ENCODE results near the gene ODF2L.

- TF ChIP-seq ZNF416 (tag by site-specific recombination; IDR thresholded peaks at IDR 0.05) (no peak), CTCF (tag by site-specific recombination; IDR thresholded peaks at IDR 0.05) (no peak), SP3 (tag by site-specific recombination; IDR thresholded peaks at IDR 0.05) (no peak), TCF7L2 (IDR thresholded peaks at IDR 0.05; ENCODE audit: borderline replicate concordance, low read depth, low read length) (no peak), ZNF544 (tag by site-specific recombination; IDR thresholded peaks at IDR 0.05) (no peak), PRDM1 (tag by site-specific recombination; IDR thresholded peaks at IDR 0.05) (no peak), ZNF518A (tag by site-specific recombination; conservative IDR thresholded peaks at IDR 0.05; ENCODE audit: low read depth) (no peak), ZBTB48 (tag by site-specific recombination; IDR thresholded peaks at IDR 0.05) (no peak), GFI1B (tag by site-specific recombination; IDR thresholded peaks at IDR 0.05) (no peak), ZNF560 (tag by site-specific recombination; IDR thresholded peaks at IDR 0.05; ENCODE audit: borderline replicate concordance) (no peak), REST (tag by site-specific recombination; IDR thresholded peaks at IDR 0.05) (no peak)
These were observed 37.9 kb upstream of the ODF2L start for GRCh38 chr1:86434059-86434458.
